Measurements from ENCODE around the gene CTTNBP2. TPM values are rescaled to one million over a fixed set of nuclear protein-coding genes. Genes with fewer than 3 reads are reported as not detected.

CTTNBP2 gene
- total RNA-seq, 4 donors from 2014 or later: 2.6 to 6.2 (median 4.3) TPM

GRCh38 chr7:117908031-117908795 lies 35.0 kb upstream of the CTTNBP2 start:
- TF ChIP-seq CTCF (IDR thresholded peaks at IDR 0.05): no peak
- in situ Hi-C loops (cut with MboI; ENCODE audit: low pct_ligation_motif_present in 1 of 4, low pct_unique_long_range_greater_than_20kb in 1 of 4, low sequenced_read_pairs in 3 of 4) (no loop called here), intact Hi-C loops (cut with DNase I; ENCODE audit: low total_unique reads) (no loop called here)
- Histone ChIP-seq H3K4me1 (no peaks in the 10 kb centered on the region), H3K36me3 (no peaks in the 10 kb centered on the region), H3K27me3 (no peaks in the 10 kb centered on the region), H3K9me3 (no peaks in the 10 kb centered on the region), H3K4me3 (no peak overlapping the region), H3K27ac (no peak overlapping the region)
- 92 to 95% methylated on average over 3 of the region's 3 CpGs for WGBS, 2 donors (ENCODE audit: low coverage in 1 of 2)
- DNase-seq: no peak

GRCh38 chr7:117907049-117907640 lies 33.9 kb upstream of the CTTNBP2 start:
- no peak for TF ChIP-seq EP300 (IDR thresholded peaks at IDR 0.05; ENCODE audit: low read depth)
- TF ChIP-seq POLR2A (IDR thresholded peaks at IDR 0.05): no peak
- TF ChIP-seq CTCF (IDR thresholded peaks at IDR 0.05): no peak
- TF ChIP-seq POLR2AphosphoS5 (IDR thresholded peaks at IDR 0.05): no peak
- Histone ChIP-seq H3K4me1 (no peaks in the 10 kb centered on the region), H3K36me3 (no peaks in the 10 kb centered on the region), H3K4me3 (no peak overlapping the region), H3K9me3 (no peaks in the 10 kb centered on the region), H3K27ac (no peak overlapping the region), H3K27me3 (no peaks in the 10 kb centered on the region)
- no peak for DNase-seq
- intact Hi-C loops (cut with DNase I; ENCODE audit: low total_unique reads) (no loop called here), in situ Hi-C loops (cut with MboI; ENCODE audit: low pct_ligation_motif_present in 1 of 4, low pct_unique_long_range_greater_than_20kb in 1 of 4, low sequenced_read_pairs in 3 of 4) (no loop called here)
- WGBS, 2 donors (ENCODE audit: low coverage in 1 of 2): 79 to 87% methylated on average over 2 to 4 of the region's 4 CpGs

DNA sequence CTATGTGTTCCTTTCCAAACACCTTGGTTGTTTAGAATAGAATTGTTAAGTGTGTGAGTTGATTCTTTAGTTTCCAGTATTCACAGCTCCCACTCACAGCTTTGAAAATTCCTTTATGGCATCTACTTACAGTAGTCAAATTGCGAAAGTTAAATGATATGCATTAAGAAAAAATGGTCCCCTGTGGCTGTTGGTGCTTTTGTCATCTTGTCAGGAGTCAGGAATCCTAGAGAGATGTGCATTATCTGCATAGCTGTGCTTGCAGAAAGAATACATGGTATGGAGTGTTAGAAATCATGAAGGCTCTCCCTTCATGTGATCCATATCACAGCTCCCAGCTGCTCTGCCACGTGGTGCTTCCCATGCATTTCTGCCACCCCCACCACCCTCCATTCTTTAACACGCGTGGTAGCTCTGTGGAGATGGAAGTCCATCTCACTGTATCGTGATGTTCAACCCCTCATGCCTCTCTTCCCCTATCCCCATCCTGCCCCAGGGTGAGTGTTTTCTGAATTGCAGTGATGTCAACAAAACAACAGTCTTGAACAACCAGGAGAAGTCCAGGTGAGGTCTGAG lies 29.2 kb upstream of the CTTNBP2 start:
- no peaks in the 10 kb centered on the region for H3K9me3 ChIP-seq

More for the DNA sequence above, 29.2 kb upstream of the CTTNBP2 start:
- Histone ChIP-seq H3K4me1 (peaks cover 0 to 5% (median 0%) of the 10 kb centered on the region in 4 donors), H3K4me3 (no peak overlapping the region), H3K27ac (no peak overlapping the region), H3K36me3 (no peaks in the 10 kb centered on the region), H3K27me3 (no peaks in the 10 kb centered on the region)
- intact Hi-C loops (cut with DNase I; ENCODE audit: low total_unique reads) (no loop called here), in situ Hi-C loops (cut with MboI; ENCODE audit: low pct_ligation_motif_present in 1 of 4, low pct_unique_long_range_greater_than_20kb in 1 of 4, low sequenced_read_pairs in 3 of 4) (no loop called here)
- DNase-seq: no peak
- 83 to 86% methylated on average over 4 to 5 of the region's 5 CpGs for WGBS, 2 donors (ENCODE audit: low coverage in 1 of 2)
- TF ChIP-seq EP300 (IDR thresholded peaks at IDR 0.05; ENCODE audit: low read depth) (no peak), POLR2A (IDR thresholded peaks at IDR 0.05) (no peak), CTCF (IDR thresholded peaks at IDR 0.05) (no peak), POLR2AphosphoS5 (IDR thresholded peaks at IDR 0.05) (no peak)

Data from transverse colon (tissue), 4 donors.